ENCODE results near the gene KCNH2. TPM values are rescaled to one million over a fixed set of nuclear protein-coding genes. Genes with fewer than 3 reads are reported as not detected.

The KCNH2 gene
- total and polyA plus RNA-seq, 2 of the 13 experiments (the other 11 are each of a cell fraction or from before 2014, with no cell fraction given) = 0.09 to 0.11 TPM

DNA sequence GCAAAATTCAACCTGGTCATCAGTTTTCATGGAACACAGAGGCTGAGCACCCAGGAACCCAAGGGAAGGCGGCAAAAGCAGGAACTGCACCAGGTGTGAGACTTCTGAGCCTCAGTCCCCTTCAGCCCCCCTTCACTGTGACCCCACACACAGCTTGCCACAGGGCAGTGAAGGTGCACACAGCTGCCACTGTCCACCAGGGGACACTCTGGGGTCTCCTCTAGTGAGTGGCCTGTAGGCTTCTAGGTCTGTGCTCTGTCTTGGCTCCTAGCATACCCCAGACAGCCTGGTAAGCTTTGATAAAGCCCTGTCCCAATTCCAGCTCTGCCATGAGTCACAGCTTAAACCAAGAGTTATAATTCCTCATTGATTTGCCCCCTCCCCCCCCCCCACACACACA lies 12.1 kb downstream of the KCNH2 start (continued):
- TF ChIP-seq, protein P1, sequence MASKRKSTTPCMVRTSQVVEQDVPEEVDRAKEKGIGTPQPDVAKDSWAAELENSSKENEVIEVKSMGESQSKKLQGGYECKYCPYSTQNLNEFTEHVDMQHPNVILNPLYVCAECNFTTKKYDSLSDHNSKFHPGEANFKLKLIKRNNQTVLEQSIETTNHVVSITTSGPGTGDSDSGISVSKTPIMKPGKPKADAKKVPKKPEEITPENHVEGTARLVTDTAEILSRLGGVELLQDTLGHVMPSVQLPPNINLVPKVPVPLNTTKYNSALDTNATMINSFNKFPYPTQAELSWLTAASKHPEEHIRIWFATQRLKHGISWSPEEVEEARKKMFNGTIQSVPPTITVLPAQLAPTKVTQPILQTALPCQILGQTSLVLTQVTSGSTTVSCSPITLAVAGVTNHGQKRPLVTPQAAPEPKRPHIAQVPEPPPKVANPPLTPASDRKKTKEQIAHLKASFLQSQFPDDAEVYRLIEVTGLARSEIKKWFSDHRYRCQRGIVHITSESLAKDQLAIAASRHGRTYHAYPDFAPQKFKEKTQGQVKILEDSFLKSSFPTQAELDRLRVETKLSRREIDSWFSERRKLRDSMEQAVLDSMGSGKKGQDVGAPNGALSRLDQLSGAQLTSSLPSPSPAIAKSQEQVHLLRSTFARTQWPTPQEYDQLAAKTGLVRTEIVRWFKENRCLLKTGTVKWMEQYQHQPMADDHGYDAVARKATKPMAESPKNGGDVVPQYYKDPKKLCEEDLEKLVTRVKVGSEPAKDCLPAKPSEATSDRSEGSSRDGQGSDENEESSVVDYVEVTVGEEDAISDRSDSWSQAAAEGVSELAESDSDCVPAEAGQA (IDR thresholded peaks at IDR 0.05; ENCODE audit: low read depth) = no peak
- TF ChIP-seq, protein P1 (CRISPR knock-in tag; IDR thresholded peaks at IDR 0.05; ENCODE audit: borderline replicate concordance) = no peak
- no peak for TF ChIP-seq DNMT3B (CRISPR knock-in tag; conservative IDR thresholded peaks at IDR 0.05)

GRCh38 chr7:150965273-150965830 lies 12.8 kb downstream of the KCNH2 start:
- Histone ChIP-seq H2AFZ (ENCODE audit: low read length) (no peak overlapping the region), H3K9ac (ENCODE audit: insufficient read depth, low read depth, low read length) (no peak overlapping the region), H3K4me2 (ENCODE audit: low read depth, low read length) (no peak overlapping the region), H3K36me3 (replicated peaks in 1 of 2; ENCODE audit: control insufficient read depth in 1 of 2, insufficient read depth in 2 of 2, low read length in 2 of 2) (no peaks in the 10 kb centered on the region), H3K79me2 (ENCODE audit: insufficient read depth, low read length) (no peaks in the 10 kb centered on the region), H4K20me1 (ENCODE audit: insufficient read depth, low read length) (no peaks in the 10 kb centered on the region), H3K4me3 (replicated peaks in 1 of 3; ENCODE audit: insufficient read depth in 1 of 3, low read depth in 2 of 3, low read length in 3 of 3) (no peak overlapping the region), H3K4me1 (ENCODE audit: insufficient read depth, low read length) (no peaks in the 10 kb centered on the region), H3K27me3 (ENCODE audit: control insufficient read depth in 1 of 2, insufficient read depth in 2 of 2, low read length in 2 of 2) (peaks cover 9 to 59% of the 10 kb centered on the region in 2 experiments), H3K9me3 (ENCODE audit: low read length) (no peaks in the 10 kb centered on the region), H3K27ac (ENCODE audit: extremely low read length, insufficient read depth, low read length) (no peak overlapping the region)
- FAIRE-seq (no peak), DNase-seq (ENCODE audit: low spot score) (no peak), ATAC-seq (no peak)
- intact Hi-C loops (cut with micrococcal nuclease; ENCODE audit: unreplicated experiment) (no loop called here), in situ Hi-C loops (cut with HindIII; ENCODE audit: extremely low pct_ligation_motif_present, low pct_unique_long_range_greater_than_20kb) (no loop called here)
- BruUV-seq (replicated peaks) = no TSS peak
- ChIA-PET POLR2A (no interaction called here), CTCF (ENCODE audit: low intra/inter-chr PET ratio, low total read pairs) (interaction anchor here (1.4 kb wide), 1 partner anchor 23 kb away, joined by 4 read pairs; no protein-coding TSS in a partner anchor)
- 36% methylated on average over 8 of the region's 16 CpGs for WGBS (ENCODE audit: low lambda C conversion rate)
- no peak for TF ChIP-seq ZNF136 (CRISPR knock-in tag; IDR thresholded peaks at IDR 0.05; ENCODE audit: low read depth)
- TF ChIP-seq ZBTB49 (CRISPR knock-in tag; IDR thresholded peaks at IDR 0.05; ENCODE audit: borderline replicate concordance) = no peak
- TF ChIP-seq ZNF251 (CRISPR knock-in tag; IDR thresholded peaks at IDR 0.05) = no peak
- no peak for TF ChIP-seq TCF7 (IDR thresholded peaks at IDR 0.05; ENCODE audit: low read depth)
- TF ChIP-seq ZFP41 (CRISPR knock-in tag; IDR thresholded peaks at IDR 0.05; ENCODE audit: borderline replicate concordance) = no peak
- no peak for TF ChIP-seq FOXA3 (CRISPR knock-in tag; IDR thresholded peaks at IDR 0.05)

Measured in HepG2 (cell line).